HG03095 (cell line): ENCODE results near the gene ELP6.

ENCODE experiments used
- ATAC-seq: cut with Tn5 transposase; IDR thresholded peaks from one replicate; pipeline ENCODE4 v1.9.1; 2021; ENCODE audit warnings: moderate library complexity; ENCODE audit not compliant: unreplicated experiment

Gene ELP6

GRCh38 chr3:47513125-47513929, at the start of gene ELP6:
Gene ELP6 (minus strand): TSS chr3:47513712. CDS start chr3:47513590, 122 bp downstream.
- peak; percentile 90 for ATAC-seq

GRCh38 chr3:47556351-47556750, 42.8 kb upstream of the ELP6 start:
- no peak for ATAC-seq

GRCh38 chr3:47554335-47554734, 40.8 kb upstream of the ELP6 start:
- ATAC-seq = no peak

- ATAC-seq = no peak
Measured at GRCh38 chr3:47553407-47553806, 39.9 kb upstream of the ELP6 start.

- no peak for ATAC-seq
Measured at GRCh38 chr3:47542471-47543173, 29.1 kb upstream of the ELP6 start.

- ATAC-seq = no peak
Measured at GRCh38 chr3:47541583-47542108, 28.1 kb upstream of the ELP6 start.

GRCh38 chr3:47540281-47540680, 26.8 kb upstream of the ELP6 start:
- ATAC-seq = no peak

GRCh38 chr3:47536967-47537366, 23.5 kb upstream of the ELP6 start:
- no peak for ATAC-seq

GRCh38 chr3:47536221-47536891, 22.8 kb upstream of the ELP6 start:
- no peak for ATAC-seq

- ATAC-seq = no peak
Measured at GRCh38 chr3:47533996-47534454, 20.5 kb upstream of the ELP6 start.

- no peak for ATAC-seq
Measured at GRCh38 chr3:47533481-47533880, 20.0 kb upstream of the ELP6 start.

- ATAC-seq = no peak
Measured at GRCh38 chr3:47527952-47528725, 14.6 kb upstream of the ELP6 start.

- ATAC-seq = no peak
Measured at GRCh38 chr3:47525617-47526016, 12.1 kb upstream of the ELP6 start.

- ATAC-seq = no peak
Measured at GRCh38 chr3:47523310-47524073, 10.0 kb upstream of the ELP6 start.

GRCh38 chr3:47522082-47522987, 8.8 kb upstream of the ELP6 start:
- ATAC-seq = peak; percentile 68

GRCh38 chr3:47520756-47521155, 7.2 kb upstream of the ELP6 start:
- no peak for ATAC-seq

- ATAC-seq = no peak
Measured at GRCh38 chr3:47517937-47518336, 4.4 kb upstream of the ELP6 start.

GRCh38 chr3:47515864-47516319, 2.4 kb upstream of the ELP6 start:
- ATAC-seq = no peak

GRCh38 chr3:47515100-47515499, 1.6 kb upstream of the ELP6 start:
- ATAC-seq = no peak
